ENCODE measurements around the gene NOC4L. TPM values are rescaled to one million over a fixed set of nuclear protein-coding genes. Genes with fewer than 3 reads are reported as not detected.

NOC4L gene
- total and polyA plus RNA-seq, 2 donors (not counting 3 experiments of a cell fraction or from before 2014, with no cell fraction given): 19.4 to 29.4 TPM

- peaks cover 0 to 2% of the 10 kb centered on the region in 2 experiments for H3K27me3 ChIP-seq (ENCODE audit: control insufficient read depth in 2 of 2, insufficient read depth in 2 of 2, low read length in 2 of 2)
- no peaks in the 10 kb centered on the region for H4K20me1 ChIP-seq (replicated peaks; ENCODE audit: control insufficient read depth, extremely low read depth, insufficient read depth, low read length)
- POLR2A ChIA-PET: no interaction called here
- BruUV-seq (replicated peaks): no TSS peak
- H3K79me2 ChIP-seq (ENCODE audit: control insufficient read depth, insufficient read depth, low read length): no peaks in the 10 kb centered on the region
- no peaks in the 10 kb centered on the region for H3K4me1 ChIP-seq (ENCODE audit: control insufficient read depth, extremely low read depth, insufficient read depth, low read length)
- no peak overlapping the region for H3K9ac ChIP-seq (replicated peaks; ENCODE audit: extremely low read depth, insufficient read depth, low read length)
- dilution Hi-C loops (cut with MboI; ENCODE audit: extremely low pct_ligation_motif_present, low sequenced_read_pairs): no loop called here
- no peak overlapping the region for H2AFZ ChIP-seq (ENCODE audit: low read depth, low read length)
- no peaks in the 10 kb centered on the region for H3K36me3 ChIP-seq (ENCODE audit: control insufficient read depth in 2 of 2, extremely low read depth in 1 of 2, insufficient read depth in 2 of 2, low read length in 2 of 2)
- CTCF ChIA-PET: interaction anchor here (1.5 kb wide), 1 partner anchor 17 kb away, joined by 9 read pairs; no protein-coding TSS in a partner anchor
- intact Hi-C loops (cut with micrococcal nuclease): no loop called here
- no peak overlapping the region for H3K27ac ChIP-seq (ENCODE audit: insufficient read depth, low read depth, low read length)
- FAIRE-seq (no peak), DNase-seq (ENCODE audit: low read depth, low spot score) (no peak)
- TF ChIP-seq CTCF (IDR thresholded peaks at IDR 0.05; ENCODE audit: extremely low read depth in 1 of 2, insufficient read depth in 1 of 2, low read depth in 1 of 2, low read length in 2 of 2) (no peak), EZH2 (IDR thresholded peaks at IDR 0.05; ENCODE audit: borderline replicate concordance, low read depth, low read length, severe bottlenecking) (no peak), MYC (IDR thresholded peaks at IDR 0.05; ENCODE audit: low read depth, low read length) (no peak), POLR2A (IDR thresholded peaks at IDR 0.05; ENCODE audit: low read depth, low read length) (no peak)
- no peak overlapping the region for H3K4me2 ChIP-seq (ENCODE audit: insufficient read depth, low read length)
- H3K9me3 ChIP-seq (replicated peaks; ENCODE audit: control insufficient read depth, insufficient read depth, low read length): no peaks in the 10 kb centered on the region
- no peaks in the 10 kb centered on the region for H3K9me1 ChIP-seq (replicated peaks; ENCODE audit: control insufficient read depth, extremely low read depth, insufficient read depth, low read length)
- no peak overlapping the region for H3K4me3 ChIP-seq (replicated peaks in 1 of 3; ENCODE audit: insufficient read depth in 1 of 3, low read depth in 1 of 3, low read length in 3 of 3)
These were observed 26.5 kb downstream of the NOC4L start for GRCh38 chr12:132170637-132171292.

DNA sequence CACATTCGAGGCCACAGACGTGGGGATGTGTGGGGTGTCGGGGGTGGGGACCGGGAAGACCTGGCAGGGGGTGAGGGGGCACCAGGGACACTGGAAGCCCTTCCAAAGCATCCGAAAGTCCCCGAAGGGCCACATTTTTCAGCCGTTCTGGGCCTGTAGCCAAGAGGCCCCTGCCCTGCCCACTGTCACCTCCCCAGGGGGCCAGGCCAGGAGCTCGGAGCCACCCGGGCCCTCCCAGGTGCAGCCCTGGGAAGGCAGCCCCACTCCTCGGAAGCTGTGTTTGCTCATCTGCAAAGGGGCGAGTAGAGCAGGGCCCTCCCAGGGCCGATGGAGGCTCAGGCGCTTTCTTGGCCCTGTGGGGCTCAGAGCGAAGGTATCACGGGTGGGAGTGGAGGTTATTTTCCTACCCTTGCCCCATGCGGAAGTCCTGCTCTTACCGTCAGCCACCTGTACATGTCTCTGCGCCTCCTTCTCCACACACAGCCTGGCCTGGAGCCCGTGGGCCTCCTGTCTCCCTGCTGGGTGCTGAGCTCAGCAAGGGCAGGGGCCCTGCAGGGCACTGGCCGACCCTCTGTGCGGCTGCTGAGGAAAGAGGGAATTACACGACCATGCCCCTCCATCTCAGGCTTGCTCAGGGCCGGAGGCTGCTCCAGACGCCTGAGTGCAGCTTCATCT, 27.2 kb downstream of the NOC4L start:
- DNase-seq (ENCODE audit: low read depth, low spot score) (no peak), FAIRE-seq (no peak)
- Histone ChIP-seq H3K4me2 (ENCODE audit: insufficient read depth, low read length) (no peak overlapping the region), H2AFZ (ENCODE audit: low read depth, low read length) (no peak overlapping the region), H3K79me2 (ENCODE audit: control insufficient read depth, insufficient read depth, low read length) (no peaks in the 10 kb centered on the region), H3K4me1 (ENCODE audit: control insufficient read depth, extremely low read depth, insufficient read depth, low read length) (no peaks in the 10 kb centered on the region), H3K4me3 (replicated peaks in 1 of 3; ENCODE audit: insufficient read depth in 1 of 3, low read depth in 1 of 3, low read length in 3 of 3) (no peak overlapping the region), H3K9me1 (replicated peaks; ENCODE audit: control insufficient read depth, extremely low read depth, insufficient read depth, low read length) (no peaks in the 10 kb centered on the region), H3K9ac (replicated peaks; ENCODE audit: extremely low read depth, insufficient read depth, low read length) (no peak overlapping the region), H4K20me1 (replicated peaks; ENCODE audit: control insufficient read depth, extremely low read depth, insufficient read depth, low read length) (no peaks in the 10 kb centered on the region), H3K36me3 (ENCODE audit: control insufficient read depth in 2 of 2, extremely low read depth in 1 of 2, insufficient read depth in 2 of 2, low read length in 2 of 2) (no peaks in the 10 kb centered on the region), H3K27me3 (ENCODE audit: control insufficient read depth in 2 of 2, insufficient read depth in 2 of 2, low read length in 2 of 2) (peaks cover 0 to 2% of the 10 kb centered on the region in 2 experiments), H3K27ac (ENCODE audit: insufficient read depth, low read depth, low read length) (no peak overlapping the region), H3K9me3 (replicated peaks; ENCODE audit: control insufficient read depth, insufficient read depth, low read length) (no peaks in the 10 kb centered on the region)
- CTCF ChIA-PET: interaction anchor here (1.5 kb wide), 1 partner anchor 18 kb away, joined by 9 read pairs; no protein-coding TSS in a partner anchor
- dilution Hi-C loops (cut with MboI; ENCODE audit: extremely low pct_ligation_motif_present, low sequenced_read_pairs): no loop called here
- intact Hi-C loops (cut with micrococcal nuclease): no loop called here
- BruUV-seq (replicated peaks): no TSS peak
- POLR2A ChIA-PET: no interaction called here
- no peak for TF ChIP-seq JUN (IDR thresholded peaks at IDR 0.05; ENCODE audit: borderline replicate concordance, insufficient read depth, insufficient read length, low read depth)
- no peak for TF ChIP-seq CTCF (IDR thresholded peaks at IDR 0.05; ENCODE audit: extremely low read depth in 1 of 2, insufficient read depth in 1 of 2, low read depth in 1 of 2, low read length in 2 of 2)
- TF ChIP-seq POLR2A (IDR thresholded peaks at IDR 0.05; ENCODE audit: low read depth, low read length): no peak
- TF ChIP-seq FOS (IDR thresholded peaks at IDR 0.05; ENCODE audit: borderline replicate concordance, insufficient read depth, low read length): no peak
- no peak for TF ChIP-seq POLR2AphosphoS5 (IDR thresholded peaks at IDR 0.05; ENCODE audit: insufficient read depth, low read depth, low read length)
- no peak for TF ChIP-seq EZH2 (IDR thresholded peaks at IDR 0.05; ENCODE audit: borderline replicate concordance, low read depth, low read length, severe bottlenecking)
- no peak for TF ChIP-seq GATA2 (IDR thresholded peaks at IDR 0.05; ENCODE audit: insufficient read depth, insufficient read length, low read depth, low read length)
- TF ChIP-seq, protein P1, sequence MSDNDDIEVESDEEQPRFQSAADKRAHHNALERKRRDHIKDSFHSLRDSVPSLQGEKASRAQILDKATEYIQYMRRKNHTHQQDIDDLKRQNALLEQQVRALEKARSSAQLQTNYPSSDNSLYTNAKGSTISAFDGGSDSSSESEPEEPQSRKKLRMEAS (IDR thresholded peaks at IDR 0.05; ENCODE audit: insufficient read depth, insufficient read length): no peak
- TF ChIP-seq MYC (IDR thresholded peaks at IDR 0.05; ENCODE audit: low read depth, low read length): no peak
